ENCODE data around the gene KCNIP2. TPM values are rescaled to one million over a fixed set of nuclear protein-coding genes. Genes with fewer than 3 reads are reported as not detected.

The KCNIP2 gene
- total and polyA plus RNA-seq, 2 experiments from 2014 or later: 35.7 to 63.6 TPM

DNA sequence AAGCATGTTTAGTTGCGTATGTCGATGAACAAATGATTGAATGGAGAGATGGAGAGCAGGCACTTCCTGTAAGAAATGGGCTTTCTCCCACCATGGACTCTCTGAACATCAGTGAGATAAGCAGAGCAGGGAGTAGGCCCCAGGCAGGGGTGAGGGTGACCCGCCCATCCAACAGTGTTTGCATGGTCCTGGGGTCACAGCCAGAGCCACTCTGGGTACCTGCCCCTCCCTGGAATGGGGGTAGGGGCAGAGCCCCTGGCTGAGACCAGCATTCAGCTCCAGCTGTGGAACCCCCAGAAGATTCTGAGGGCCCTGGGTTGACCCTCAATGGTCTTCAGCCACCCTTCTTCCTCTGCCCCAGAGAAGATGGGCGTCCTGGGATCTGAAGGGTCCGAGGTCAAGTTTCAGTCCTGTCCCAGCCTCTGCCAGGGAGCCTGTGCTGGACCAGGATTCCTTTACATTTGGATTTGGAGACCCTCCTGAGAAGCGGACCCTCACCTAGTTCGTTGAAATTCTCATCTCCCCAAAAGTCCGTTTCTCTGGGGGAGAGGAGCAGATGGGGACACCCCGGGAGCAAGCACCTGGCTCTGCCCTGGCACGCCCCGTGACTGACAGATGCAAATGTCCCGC is 65.3 kb downstream of the KCNIP2 start:
- Histone ChIP-seq H3K27me3 (peaks cover 28% of the 10 kb centered on the region), H3K36me3 (no peaks in the 10 kb centered on the region), H3K4me1 (ENCODE audit: low read depth) (peaks cover 35% of the 10 kb centered on the region), H3K9me3 (ENCODE audit: low read depth) (no peaks in the 10 kb centered on the region), H3K27ac (no peak overlapping the region), H3K4me3 (peak overlapping the region; percentile 29)
- TF ChIP-seq, protein P1, sequence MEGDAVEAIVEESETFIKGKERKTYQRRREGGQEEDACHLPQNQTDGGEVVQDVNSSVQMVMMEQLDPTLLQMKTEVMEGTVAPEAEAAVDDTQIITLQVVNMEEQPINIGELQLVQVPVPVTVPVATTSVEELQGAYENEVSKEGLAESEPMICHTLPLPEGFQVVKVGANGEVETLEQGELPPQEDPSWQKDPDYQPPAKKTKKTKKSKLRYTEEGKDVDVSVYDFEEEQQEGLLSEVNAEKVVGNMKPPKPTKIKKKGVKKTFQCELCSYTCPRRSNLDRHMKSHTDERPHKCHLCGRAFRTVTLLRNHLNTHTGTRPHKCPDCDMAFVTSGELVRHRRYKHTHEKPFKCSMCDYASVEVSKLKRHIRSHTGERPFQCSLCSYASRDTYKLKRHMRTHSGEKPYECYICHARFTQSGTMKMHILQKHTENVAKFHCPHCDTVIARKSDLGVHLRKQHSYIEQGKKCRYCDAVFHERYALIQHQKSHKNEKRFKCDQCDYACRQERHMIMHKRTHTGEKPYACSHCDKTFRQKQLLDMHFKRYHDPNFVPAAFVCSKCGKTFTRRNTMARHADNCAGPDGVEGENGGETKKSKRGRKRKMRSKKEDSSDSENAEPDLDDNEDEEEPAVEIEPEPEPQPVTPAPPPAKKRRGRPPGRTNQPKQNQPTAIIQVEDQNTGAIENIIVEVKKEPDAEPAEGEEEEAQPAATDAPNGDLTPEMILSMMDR (IDR thresholded peaks at IDR 0.05; ENCODE audit: low read depth, low read length): no peak
- DNase-seq (ENCODE audit: low read depth in 1 of 2, low spot score in 1 of 2): no peak

GRCh38 chr10:101777619-101778145 is 65.9 kb downstream of the KCNIP2 start:
- Histone ChIP-seq H3K4me3 (no peak overlapping the region), H3K4me1 (ENCODE audit: low read depth) (peaks cover 35% of the 10 kb centered on the region), H3K36me3 (no peaks in the 10 kb centered on the region), H3K9me3 (ENCODE audit: low read depth) (no peaks in the 10 kb centered on the region), H3K27ac (no peak overlapping the region), H3K27me3 (peaks cover 33% of the 10 kb centered on the region)
- no peak for DNase-seq (ENCODE audit: low read depth in 1 of 2, low spot score in 1 of 2)
- TF ChIP-seq, protein P1 (IDR thresholded peaks at IDR 0.05; ENCODE audit: low read depth, low read length): no peak

GRCh38 chr10:101776161-101776817 is 67.3 kb downstream of the KCNIP2 start:
- H3K36me3 ChIP-seq: no peaks in the 10 kb centered on the region
- DNase-seq (ENCODE audit: low read depth in 1 of 2, low spot score in 1 of 2): no peak
- H3K4me3 ChIP-seq: peak overlapping the region; percentile 49
- TF ChIP-seq, protein P1 (IDR thresholded peaks at IDR 0.05; ENCODE audit: low read depth, low read length): no peak
- peaks cover 22% of the 10 kb centered on the region for H3K4me1 ChIP-seq (ENCODE audit: low read depth)
- H3K27me3 ChIP-seq: peaks cover 39% of the 10 kb centered on the region
- no peak overlapping the region for H3K27ac ChIP-seq
- H3K9me3 ChIP-seq (ENCODE audit: low read depth): no peaks in the 10 kb centered on the region

Other genes starting within 250 kb of the KCNIP2 start
- gene FBXW4, start 148.6 kb downstream of the KCNIP2 start, total RNA-seq: 58.2 and 72.0 TPM in 2 replicates
- 18.8 and 19.6 TPM in 2 replicates for gene FBXW4, start 148.6 kb downstream of the KCNIP2 start, polyA plus RNA-seq
- gene FGF8, start 67.7 kb downstream of the KCNIP2 start, total RNA-seq: 5.7 and 12.8 TPM in 2 replicates
- gene FGF8, start 67.7 kb downstream of the KCNIP2 start, polyA plus RNA-seq: 1.8 and 3.1 TPM in 2 replicates
- 78.9 and 92.6 TPM in 2 replicates for gene NPM3, start 60.4 kb downstream of the KCNIP2 start, total RNA-seq
- 8.1 and 14.6 TPM in 2 replicates for gene NPM3, start 60.4 kb downstream of the KCNIP2 start, polyA plus RNA-seq
- gene OGA, start 25.4 kb downstream of the KCNIP2 start, total RNA-seq: 51.8 and 98.1 TPM in 2 replicates
- gene OGA, start 25.4 kb downstream of the KCNIP2 start, polyA plus RNA-seq: 56.4 and 95.2 TPM in 2 replicates
- gene ARMH3, start 212.4 kb upstream of the KCNIP2 start, total RNA-seq: 5.0 and 7.1 TPM in 2 replicates
- gene ARMH3, start 212.4 kb upstream of the KCNIP2 start, polyA plus RNA-seq: 11.8 and 17.2 TPM in 2 replicates
- 35.2 and 44.4 TPM in 2 replicates for gene HPS6, start 221.5 kb upstream of the KCNIP2 start, total RNA-seq
- 23.6 and 26.6 TPM in 2 replicates for gene HPS6, start 221.5 kb upstream of the KCNIP2 start, polyA plus RNA-seq